ENCODE results near the gene PLK2.
A peak's percentile ranks its signal among the peaks of the same experiment; 100 is the strongest.

PLK2 gene

GRCh38 chr5:58460002-58460731 is at the start of gene PLK2:
Gene PLK2, minus strand, starts transcription at chr5:58460086. Its CDS starts 127 bp downstream, at chr5:58459959.
- DNase-seq = peak; percentile 89 to 92

- DNase-seq = no peak
Measured at GRCh38 chr5:58507715-58508114, 47.8 kb upstream of the PLK2 start.

GRCh38 chr5:58505971-58506640 is 46.2 kb upstream of the PLK2 start:
- no peak for DNase-seq

- no peak for DNase-seq
Measured at GRCh38 chr5:58505502-58505901, 45.6 kb upstream of the PLK2 start.

DNA sequence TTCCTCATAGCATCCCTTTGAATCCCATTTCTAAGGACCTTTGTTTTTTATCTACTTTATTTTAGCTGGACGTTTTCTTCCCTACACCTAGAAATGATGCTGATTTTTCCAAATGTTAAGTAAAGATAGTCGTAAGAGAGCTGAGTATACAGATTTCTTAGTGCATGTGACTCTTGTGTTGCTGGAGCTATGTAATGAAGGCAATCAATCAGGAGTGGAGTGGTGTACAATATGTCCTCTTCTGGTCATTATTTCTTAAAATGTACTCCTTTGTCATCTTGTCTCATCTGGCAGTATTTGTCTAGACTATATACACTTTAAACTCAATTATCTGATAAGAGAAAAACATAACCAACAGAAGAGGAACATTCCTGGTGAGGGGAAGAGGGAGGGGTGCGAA is 44.9 kb upstream of the PLK2 start:
- DNase-seq = no peak

DNA sequence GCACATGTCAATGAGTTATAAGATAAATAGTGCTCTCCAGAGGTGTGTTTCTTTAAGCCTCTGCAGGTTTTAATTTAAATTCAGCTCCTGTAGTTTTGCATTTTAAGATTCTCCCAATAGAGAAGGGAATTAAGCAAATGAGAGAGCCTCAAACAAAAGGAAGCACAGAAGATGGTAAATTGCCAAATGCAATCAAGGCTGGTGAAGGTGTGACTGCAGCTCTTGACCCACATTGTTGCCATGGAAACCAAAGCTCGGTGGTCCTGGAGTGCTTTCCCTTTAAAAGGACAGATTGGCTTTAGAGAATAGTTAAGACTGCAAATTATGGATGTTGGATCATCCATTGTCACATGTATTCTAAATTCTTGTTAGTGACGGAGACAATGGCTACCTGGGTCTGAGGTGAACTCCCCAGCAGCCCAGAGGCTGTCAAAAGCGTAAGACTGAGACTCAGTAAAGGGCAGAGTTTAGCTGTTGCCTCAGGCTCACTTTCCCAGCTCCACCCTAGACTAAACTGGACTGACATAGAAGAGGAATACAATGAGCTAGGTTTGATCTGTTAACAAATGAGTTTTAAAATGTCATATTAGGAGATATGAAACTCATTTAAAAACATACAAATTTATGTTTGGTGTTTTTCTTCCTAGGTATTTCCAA is 43.6 kb upstream of the PLK2 start:
- no peak for DNase-seq

GRCh38 chr5:58501778-58502417 is 42.0 kb upstream of the PLK2 start:
- DNase-seq = no peak

DNA sequence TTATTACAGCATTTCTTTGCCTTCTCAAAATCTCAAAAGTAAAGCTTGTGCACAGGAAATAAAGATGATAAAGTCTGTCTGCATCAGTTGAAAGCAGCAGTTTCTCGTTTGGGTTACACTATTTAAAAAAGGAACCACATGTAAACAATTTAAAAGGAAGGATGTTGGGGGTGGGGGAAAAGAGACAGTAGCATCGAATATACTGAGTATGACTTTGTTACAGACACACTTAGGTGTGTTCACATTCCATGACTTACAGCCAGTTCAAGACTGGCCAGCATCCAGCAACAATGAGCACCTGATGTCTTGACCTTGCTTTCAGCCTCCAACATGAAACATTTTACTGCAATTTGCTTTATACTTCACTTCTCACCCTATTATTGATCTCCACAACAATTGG is 40.1 kb upstream of the PLK2 start:
- no peak for DNase-seq

- no peak for DNase-seq
Measured at GRCh38 chr5:58499231-58499630, 39.3 kb upstream of the PLK2 start.

GRCh38 chr5:58498340-58498942 is 38.6 kb upstream of the PLK2 start:
- DNase-seq = no peak

DNA sequence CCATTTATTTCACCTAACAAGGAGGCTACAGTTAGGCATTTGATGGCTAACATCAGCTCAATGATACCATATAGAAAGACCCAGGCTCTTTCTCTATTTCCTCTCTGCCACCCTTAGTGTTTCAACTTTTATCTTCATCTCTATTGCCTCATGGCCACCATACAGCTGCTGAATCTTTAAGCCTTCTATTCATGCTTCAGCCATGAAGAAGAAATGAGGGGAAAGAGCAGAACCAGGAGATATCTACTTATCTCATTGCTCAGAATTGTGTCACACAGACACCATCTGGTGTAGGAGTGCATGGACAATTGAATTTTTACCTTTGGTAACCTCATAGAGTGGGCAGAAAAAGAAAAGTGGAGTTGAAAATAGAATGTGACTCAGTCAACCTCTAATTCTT is 38.0 kb upstream of the PLK2 start:
- DNase-seq = no peak

DNA sequence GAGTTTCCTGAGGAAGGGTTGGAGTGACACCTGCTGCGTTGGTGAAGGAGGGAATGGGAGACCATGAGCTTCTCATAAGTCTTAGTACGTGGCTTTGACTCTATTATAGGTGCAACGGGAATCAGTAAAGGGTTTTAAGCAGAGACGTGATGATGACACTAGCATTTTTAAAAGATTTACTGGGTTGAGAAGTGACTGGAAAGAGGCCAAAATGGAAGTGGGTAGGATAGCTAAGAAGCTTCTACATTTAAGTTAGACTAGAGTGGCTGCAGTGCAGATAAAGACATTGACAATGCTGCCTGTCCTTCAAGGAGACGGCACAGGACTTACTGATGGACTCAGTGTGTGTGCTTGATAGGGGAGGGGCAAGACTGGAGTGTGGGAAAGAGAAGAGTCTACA is 37.5 kb upstream of the PLK2 start:
- no peak for DNase-seq

GRCh38 chr5:58496488-58496887 is 36.6 kb upstream of the PLK2 start:
- DNase-seq = no peak

- DNase-seq = no peak
Measured at GRCh38 chr5:58493141-58493540, 33.3 kb upstream of the PLK2 start.

- no peak for DNase-seq
Measured at GRCh38 chr5:58491216-58491892, 31.5 kb upstream of the PLK2 start, which contains the start of gene GAPT. Gene GAPT, plus strand, starts transcription at chr5:58491435. Its CDS starts 3,102 bp downstream, at chr5:58494537.

- no peak for DNase-seq
Measured at GRCh38 chr5:58490402-58491050, 30.6 kb upstream of the PLK2 start.

GRCh38 chr5:58486290-58486689 is 26.4 kb upstream of the PLK2 start:
- DNase-seq = no peak

DNA sequence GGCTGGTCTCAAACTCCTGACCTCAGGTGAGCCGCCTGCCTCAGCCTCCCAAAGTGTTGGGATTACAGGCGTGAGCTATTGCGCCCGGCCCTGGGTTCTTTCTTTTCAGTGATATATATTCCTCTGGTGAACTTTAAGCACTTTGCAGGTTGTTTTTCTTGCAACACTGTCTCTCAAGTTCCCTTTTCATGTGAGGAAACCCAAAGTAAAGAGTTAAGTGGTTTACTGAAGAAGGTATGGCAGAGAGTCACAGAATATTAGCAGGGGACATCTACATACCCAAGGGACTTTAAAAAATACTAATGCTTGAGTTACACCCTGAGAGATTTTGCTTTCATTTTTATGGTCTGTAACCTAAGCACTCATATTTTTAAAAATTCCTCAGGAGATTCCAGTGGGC is 24.6 kb upstream of the PLK2 start:
- no peak for DNase-seq

- DNase-seq = no peak
Measured at GRCh38 chr5:58482536-58482935, 22.6 kb upstream of the PLK2 start.

GRCh38 chr5:58481828-58482227 is 21.9 kb upstream of the PLK2 start:
- DNase-seq = no peak

DNA sequence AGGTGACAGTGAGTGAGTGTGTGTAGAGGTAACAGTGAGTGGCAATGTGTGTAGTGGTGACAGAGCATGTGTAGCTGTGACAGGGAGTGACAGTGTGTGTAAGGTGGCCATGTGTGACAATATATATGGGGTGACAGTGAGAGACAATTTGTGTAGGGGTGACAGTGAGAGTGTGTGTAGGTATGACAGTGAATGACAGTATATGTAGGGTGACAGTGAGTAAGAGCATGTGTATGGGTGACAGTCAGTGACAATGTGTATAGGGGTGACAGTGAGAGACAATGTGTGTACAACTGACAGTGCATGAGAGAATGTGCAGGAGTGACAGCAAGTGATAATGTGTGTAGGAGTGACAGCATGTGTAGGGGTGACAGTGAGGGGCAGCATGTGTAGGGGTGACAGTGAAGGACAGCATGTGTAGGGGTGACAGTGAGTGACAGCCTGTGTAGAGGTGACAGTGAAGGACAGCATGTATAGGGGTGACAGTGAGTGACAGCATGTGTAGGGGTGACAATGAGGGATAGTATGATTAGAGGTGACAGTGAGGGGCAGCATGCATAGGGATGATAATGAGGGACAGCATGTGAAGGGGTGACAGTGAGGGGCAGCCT is 21.3 kb upstream of the PLK2 start:
- no peak for DNase-seq

All from stimulated activated CD4-positive, alpha-beta T cell treated with anti-CD3 and anti-CD28 coated beads, Interleukin-4, amount 100 ng/mL, for 4 hours (primary cell).